Esophagus muscularis mucosa (tissue), 4 donors: Measurements from ENCODE around the gene DYNLRB1. TPM values are rescaled to one million over a fixed set of nuclear protein-coding genes. Genes with fewer than 3 reads are reported as not detected.

Experiments
- DNase-seq: peaks from one replicate; pipeline ENCODE4 v3.0.0-alpha.2; 2017; ENCODE audit errors: extremely low spot score
- H3K27ac ChIP-seq, 4 donors: fragments of 200-600 bp; sonication (generic); replicated peaks in 1 of 4; 1 replicate in 3 of 4; 2 replicates in 1 of 4; pipeline ENCODE4 v1.5.1; 2016 to 2019; ENCODE audit warnings: mild to moderate bottlenecking in 1 of 4
- H3K27me3 ChIP-seq, 4 donors: fragments of 200-600 bp; sonication (generic); one replicate each; pipeline versions ENCODE4 v1.5.1 to v1.6.0; 2016 to 2019
- H3K36me3 ChIP-seq, 4 donors: fragments of 200-600 bp; sonication (generic); one replicate each; pipeline ENCODE4 v1.5.1; 2016 to 2019
- H3K4me1 ChIP-seq, 4 donors: fragments of 200-600 bp; sonication (generic); one replicate each; pipeline ENCODE4 v1.5.1; 2016 to 2019
- H3K4me3 ChIP-seq, 4 donors: fragments of 200-600 bp; sonication (generic); 1 replicate in 2 of 4; 2 replicates in 2 of 4; pipeline ENCODE4 v1.5.1; 2016 to 2019; ENCODE audit warnings: mild to moderate bottlenecking in 4 of 4, moderate library complexity in 1 of 4
- H3K9me3 ChIP-seq, 4 donors: fragments of 200-600 bp; sonication (generic); 1 replicate in 3 of 4; 2 replicates in 1 of 4; pipeline ENCODE4 v1.5.1; 2016 to 2019
- EP300 ChIP-seq: sonication (generic); formaldehyde crosslinking; IDR thresholded peaks from one replicate; pipeline ENCODE4 v1.6.1; 2017; ENCODE audit warnings: antibody characterized with exemption
- POLR2A ChIP-seq: fragments of 450-650 bp; IDR thresholded peaks from one replicate; pipeline ENCODE4 v1.6.1; 2017; ENCODE audit warnings: antibody characterized with exemption, moderate library complexity, mild to moderate bottlenecking, low read depth
- POLR2AphosphoS5 ChIP-seq, 2 donors: sonication (generic); formaldehyde crosslinking; IDR thresholded peaks; one replicate each; pipeline ENCODE4 v1.6.1; 2017; ENCODE audit warnings: antibody characterized with exemption in 2 of 2
- WGBS: methylation state at CpG from one replicate; pipeline ENCODE4 v1.1.5; 2018; 5-methylcytosine and 5-hydroxymethylcytosine counted together
- intact Hi-C: fragments of 100-400 bp; cut with DNase I; formaldehyde crosslinking; loops from one replicate; pipeline ENCODE4 v1.15.1; 2023
- total RNA-seq, 4 donors: library from RNA; depleted of rRNA; stranded (reverse); fragments of >200 nt; gene quantifications; one replicate each; pipeline versions ENCODE4 v1.1.0 to v1.2.1, GENCODE V29; 2016
- TF ChIP-seq, protein P1 (sequence below), 3 experiments: fragments of 200-600 bp in 2 of 3; fragments of 450-650 bp in 1 of 3; sonication (generic) in 2 of 3; IDR thresholded peaks; one replicate each; pipeline ENCODE4 v1.5.1; 2017 to 2019; ENCODE audit warnings: antibody characterized with exemption in 3 of 3, mild to moderate bottlenecking in 2 of 3, moderate library complexity in 1 of 3

DYNLRB1 gene
- total RNA-seq, 4 donors from 2014 or later = 152 to 252 (median 191) TPM

DNA sequence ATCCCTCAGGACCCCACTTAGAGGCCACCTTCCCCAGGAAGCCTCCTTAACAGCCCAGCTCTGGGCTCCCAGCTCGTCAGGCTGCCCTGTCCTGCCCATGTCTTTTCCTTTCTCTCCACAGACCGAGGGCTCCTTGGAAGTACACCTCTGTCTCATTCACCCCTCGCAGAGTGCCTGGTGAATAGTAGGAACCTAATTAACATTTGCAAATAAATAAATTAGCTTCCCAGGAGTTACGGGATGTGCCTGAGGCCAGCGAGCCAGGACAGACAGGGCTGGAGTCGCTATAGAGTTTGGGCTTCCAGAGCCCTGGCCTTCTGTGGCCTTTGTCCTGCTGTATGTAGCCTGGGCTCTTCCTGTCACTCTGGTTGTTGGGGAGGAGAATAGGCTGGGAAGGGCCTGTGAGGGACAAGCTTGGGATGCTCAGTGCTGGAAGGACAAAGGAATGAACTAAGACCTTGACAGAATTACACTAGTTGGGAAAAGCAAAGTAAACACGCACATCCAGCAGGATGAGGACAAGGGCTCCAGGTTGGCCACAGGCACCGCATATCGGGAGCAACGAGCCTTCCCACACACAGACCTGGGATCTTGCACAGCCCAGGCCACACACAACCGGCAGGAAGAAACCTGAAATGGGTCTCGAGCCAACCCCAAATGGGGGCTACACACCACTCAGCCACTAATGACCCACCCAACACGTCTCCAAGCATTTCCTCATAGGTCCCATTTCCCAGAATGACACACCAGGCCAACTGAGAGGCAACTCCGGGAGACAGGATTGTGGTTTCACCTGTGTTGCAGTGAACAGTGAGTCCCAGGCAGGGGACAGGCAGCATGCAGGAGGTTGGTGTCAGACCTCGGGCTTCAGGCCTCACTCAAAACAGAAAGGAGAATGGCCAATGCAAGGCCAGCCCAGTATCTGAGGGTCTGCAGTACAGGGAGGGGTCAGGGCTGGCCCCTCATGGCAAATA, 52.0 kb downstream of the DYNLRB1 start:
- no peak overlapping the region for H3K27ac ChIP-seq

DNA sequence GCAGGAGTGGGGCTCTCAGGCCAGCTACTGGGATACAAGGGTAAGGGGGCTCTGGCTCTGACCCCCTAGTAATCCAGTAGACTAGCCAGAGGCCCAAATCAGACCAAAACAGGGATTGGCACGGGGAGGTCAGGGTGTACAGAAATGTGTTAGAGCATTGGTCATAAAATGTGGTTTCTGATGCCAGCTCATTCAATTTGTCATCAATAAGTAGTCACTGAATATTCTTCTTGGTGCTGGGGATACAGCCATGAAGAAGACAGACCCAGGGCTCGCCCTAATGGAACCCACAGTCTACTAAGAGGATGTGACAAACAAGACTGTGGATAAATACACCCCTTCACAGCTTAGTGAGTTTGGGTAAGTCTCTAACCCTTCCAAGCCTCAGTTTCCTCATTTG, 53.4 kb downstream of the DYNLRB1 start:
- no peak for DNase-seq
- H3K27ac ChIP-seq = no peak overlapping the region
- 89% methylated on average over 2 of the region's 2 CpGs for WGBS
- H3K36me3 ChIP-seq = peaks cover 0 to 68% (median 34%) of the 10 kb centered on the region in 4 donors
- no peaks in the 10 kb centered on the region for H3K4me1 ChIP-seq
- H3K27me3 ChIP-seq = no peaks in the 10 kb centered on the region
- H3K9me3 ChIP-seq = no peaks in the 10 kb centered on the region
- no peak overlapping the region for H3K4me3 ChIP-seq
- TF ChIP-seq EP300 (no peak), POLR2AphosphoS5 (IDR thresholded peaks at IDR 0.05) (no peak), POLR2A (no peak)
- TF ChIP-seq, protein P1, sequence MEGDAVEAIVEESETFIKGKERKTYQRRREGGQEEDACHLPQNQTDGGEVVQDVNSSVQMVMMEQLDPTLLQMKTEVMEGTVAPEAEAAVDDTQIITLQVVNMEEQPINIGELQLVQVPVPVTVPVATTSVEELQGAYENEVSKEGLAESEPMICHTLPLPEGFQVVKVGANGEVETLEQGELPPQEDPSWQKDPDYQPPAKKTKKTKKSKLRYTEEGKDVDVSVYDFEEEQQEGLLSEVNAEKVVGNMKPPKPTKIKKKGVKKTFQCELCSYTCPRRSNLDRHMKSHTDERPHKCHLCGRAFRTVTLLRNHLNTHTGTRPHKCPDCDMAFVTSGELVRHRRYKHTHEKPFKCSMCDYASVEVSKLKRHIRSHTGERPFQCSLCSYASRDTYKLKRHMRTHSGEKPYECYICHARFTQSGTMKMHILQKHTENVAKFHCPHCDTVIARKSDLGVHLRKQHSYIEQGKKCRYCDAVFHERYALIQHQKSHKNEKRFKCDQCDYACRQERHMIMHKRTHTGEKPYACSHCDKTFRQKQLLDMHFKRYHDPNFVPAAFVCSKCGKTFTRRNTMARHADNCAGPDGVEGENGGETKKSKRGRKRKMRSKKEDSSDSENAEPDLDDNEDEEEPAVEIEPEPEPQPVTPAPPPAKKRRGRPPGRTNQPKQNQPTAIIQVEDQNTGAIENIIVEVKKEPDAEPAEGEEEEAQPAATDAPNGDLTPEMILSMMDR (IDR thresholded peaks at IDR 0.05) = no peak
- intact Hi-C loops = no loop called here

More for the DNA sequence above, 52.0 kb downstream of the DYNLRB1 start:
- DNase-seq = no peak
- WGBS = 93% methylated on average over 12 of the region's 15 CpGs
- H3K27me3 ChIP-seq = no peaks in the 10 kb centered on the region
- no peaks in the 10 kb centered on the region for H3K4me1 ChIP-seq
- TF ChIP-seq POLR2AphosphoS5 (IDR thresholded peaks at IDR 0.05) (no peak), EP300 (no peak), POLR2A (no peak)
- TF ChIP-seq, protein P1 (IDR thresholded peaks at IDR 0.05) = no peak
- intact Hi-C loops = no loop called here
- H3K9me3 ChIP-seq = no peaks in the 10 kb centered on the region
- no peak overlapping the region for H3K4me3 ChIP-seq
- peaks cover 0 to 54% (median 21%) of the 10 kb centered on the region in 4 donors for H3K36me3 ChIP-seq

GRCh38 chr20:34570859-34571306, 54.7 kb downstream of the DYNLRB1 start:
- Histone ChIP-seq H3K27me3 (no peaks in the 10 kb centered on the region), H3K27ac (no peak overlapping the region), H3K4me1 (no peaks in the 10 kb centered on the region), H3K4me3 (no peak overlapping the region), H3K9me3 (no peaks in the 10 kb centered on the region), H3K36me3 (peaks cover 5 to 74% (median 41%) of the 10 kb centered on the region in 4 donors)
- intact Hi-C loops = no loop called here
- TF ChIP-seq POLR2AphosphoS5 (IDR thresholded peaks at IDR 0.05) = no peak
- DNase-seq = no peak
- WGBS = 54% methylated on average over 3 of the region's 3 CpGs

- Histone ChIP-seq H3K4me1 (no peaks in the 10 kb centered on the region), H3K9me3 (no peaks in the 10 kb centered on the region), H3K27ac (no peak overlapping the region), H3K27me3 (no peaks in the 10 kb centered on the region), H3K4me3 (no peak overlapping the region), H3K36me3 (peaks cover 5 to 74% (median 41%) of the 10 kb centered on the region in 4 donors)
- 92% methylated on average over 5 of the region's 5 CpGs for WGBS
- TF ChIP-seq POLR2AphosphoS5 (IDR thresholded peaks at IDR 0.05) (no peak), EP300 (no peak), POLR2A (no peak)
- TF ChIP-seq, protein P1 (IDR thresholded peaks at IDR 0.05) = no peak
- intact Hi-C loops = no loop called here
- no peak for DNase-seq
Measured at GRCh38 chr20:34571753-34572152, 55.5 kb downstream of the DYNLRB1 start.

DNA sequence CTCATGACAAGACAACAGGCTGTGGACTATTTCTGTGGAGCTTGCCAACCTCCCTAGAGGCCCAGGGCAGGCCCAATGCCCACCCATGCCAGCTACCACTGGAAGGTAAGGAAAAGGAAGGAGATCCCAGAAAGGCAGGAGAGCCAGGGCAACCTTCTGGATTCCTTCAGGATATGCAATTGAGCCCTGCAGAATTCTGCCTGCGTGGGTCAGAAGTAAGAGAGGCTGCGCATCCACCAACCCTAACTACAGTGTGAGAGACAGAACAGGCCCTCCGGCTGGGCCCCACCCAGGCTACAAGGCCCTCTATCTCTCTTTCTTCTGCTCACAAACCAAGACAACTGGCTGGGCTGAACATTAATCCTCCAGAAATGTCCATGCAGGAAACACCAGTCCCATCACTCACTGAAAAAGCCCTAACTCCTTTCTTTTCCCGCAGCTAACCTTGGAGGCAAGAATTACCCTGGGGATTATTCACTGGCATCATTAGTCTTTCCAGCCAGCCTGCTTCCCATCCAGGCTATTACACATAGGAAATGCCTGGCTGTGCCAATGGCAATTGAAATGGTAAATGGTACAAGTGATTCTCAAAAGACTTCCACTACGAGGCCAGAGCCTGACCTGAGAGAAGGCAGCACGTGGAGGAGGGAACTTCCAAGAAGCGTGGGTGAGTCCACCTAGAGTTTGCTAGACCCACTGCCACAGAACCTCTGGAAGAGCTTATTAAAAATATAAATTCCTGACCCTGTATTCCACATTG, 57.5 kb downstream of the DYNLRB1 start:
- TF ChIP-seq, protein P1 (IDR thresholded peaks at IDR 0.05) = no peak
- TF ChIP-seq EP300 (no peak), POLR2AphosphoS5 (IDR thresholded peaks at IDR 0.05) (no peak), POLR2A (no peak)
- intact Hi-C loops = no loop called here
- H3K4me1 ChIP-seq = peaks cover 0 to 13% (median 5%) of the 10 kb centered on the region in 4 donors
- no peak overlapping the region for H3K27ac ChIP-seq
- H3K27me3 ChIP-seq = no peaks in the 10 kb centered on the region
- peaks cover 5 to 62% (median 37%) of the 10 kb centered on the region in 4 donors for H3K36me3 ChIP-seq
- DNase-seq = no peak
- no peaks in the 10 kb centered on the region for H3K9me3 ChIP-seq
- no peak overlapping the region for H3K4me3 ChIP-seq
- 96% methylated on average over 6 of the region's 7 CpGs for WGBS
